Transverse colon (tissue), 4 donors: ENCODE results near the gene WDR74. TPM values are rescaled to one million over a fixed set of nuclear protein-coding genes. Genes with fewer than 3 reads are reported as not detected.

Experiments
- DNase-seq: peaks from one replicate; pipeline ENCODE4 v3.0.0-alpha.2; 2019
- H3K27ac ChIP-seq, 4 donors: fragments of 200-600 bp; sonication (generic); 2 replicates each; pipeline ENCODE4 v1.5.1; 2016 to 2018; ENCODE audit warnings: inconsistent platforms in 4 of 4
- H3K27me3 ChIP-seq: fragments of 200-600 bp; sonication (generic); 2 replicates; pipeline ENCODE4 v1.5.1; 2017; ENCODE audit warnings: inconsistent platforms
- H3K36me3 ChIP-seq, 4 donors: fragments of 200-600 bp; sonication (generic); 2 replicates each; pipeline ENCODE4 v1.5.1; 2017 to 2019; ENCODE audit warnings: inconsistent platforms in 4 of 4
- H3K4me1 ChIP-seq, 4 donors: fragments of 200-600 bp; sonication (generic); 2 replicates each; pipeline ENCODE4 v1.5.1; 2017 to 2020; ENCODE audit warnings: inconsistent platforms in 4 of 4
- H3K4me3 ChIP-seq, 4 donors: fragments of 200-600 bp; sonication (generic); 1 replicate in 1 of 4; 2 replicates in 3 of 4; pipeline versions ENCODE4 v1.5.1 to v1.6.1; 2017 to 2019; ENCODE audit warnings: inconsistent platforms in 4 of 4
- H3K9me3 ChIP-seq, 2 donors: fragments of 200-600 bp; sonication (generic); 2 replicates each; pipeline ENCODE4 v1.5.1; 2017 to 2019; ENCODE audit warnings: inconsistent platforms in 2 of 2
- CTCF ChIP-seq, 5 experiments: fragments of 200-600 bp in 3 of 5; fragments of 450-650 bp in 2 of 5; sonication (generic) in 3 of 5; IDR thresholded peaks; 1 replicate in 2 of 5; 2 replicates in 3 of 5; pipeline ENCODE4 v1.5.1; 2016 to 2017; ENCODE audit warnings: antibody characterized with exemption in 5 of 5, inconsistent platforms in 3 of 5, mild to moderate bottlenecking in 2 of 5, moderate library complexity in 1 of 5
- EP300 ChIP-seq: sonication (generic); formaldehyde crosslinking; IDR thresholded peaks from one replicate; pipeline ENCODE4 v1.6.1; 2017; ENCODE audit warnings: antibody characterized with exemption, low read depth
- POLR2A ChIP-seq: fragments of 450-650 bp; IDR thresholded peaks from one replicate; pipeline ENCODE4 v1.6.1; 2016; ENCODE audit warnings: antibody characterized with exemption, mild to moderate bottlenecking, moderate library complexity
- POLR2AphosphoS5 ChIP-seq, 3 donors: sonication (generic); formaldehyde crosslinking; IDR thresholded peaks; one replicate each; pipeline ENCODE4 v1.6.1; 2016; ENCODE audit warnings: antibody characterized with exemption in 3 of 3
- WGBS, 2 donors: methylation state at CpG; one replicate each; pipeline ENCODE4 v1.1.5; 2018; ENCODE audit warnings: low coverage in 1 of 2; 5-methylcytosine and 5-hydroxymethylcytosine counted together
- in situ Hi-C, 4 donors: fragments of 200-750 bp; cut with MboI; loops; one replicate each; pipeline versions ENCODE4 v1.15.0 to v1.15.1; 2017; ENCODE audit warnings: low sequenced_read_pairs in 3 of 4, low pct_ligation_motif_present in 1 of 4, low pct_unique_long_range_greater_than_20kb in 1 of 4
- intact Hi-C: fragments of 100-400 bp; cut with DNase I; formaldehyde crosslinking; loops from one replicate; pipeline ENCODE4 v1.15.1; 2023; ENCODE audit warnings: low total_unique reads
- total RNA-seq, 4 donors: library from RNA; depleted of rRNA; stranded (reverse); fragments of >200 nt; gene quantifications; one replicate each; pipeline ENCODE4 v1.1.0, GENCODE V29; 2016

Gene WDR74
- total RNA-seq, 4 donors from 2014 or later = 25.3 to 37.8 (median 27.6) TPM

- Histone ChIP-seq H3K4me1 (peaks cover 33 to 68% (median 41%) of the 10 kb centered on the region in 4 donors), H3K36me3 (peaks cover 0 to 58% (median 26%) of the 10 kb centered on the region in 4 donors), H3K9me3 (no peaks in the 10 kb centered on the region), H3K4me3 (peak overlapping the region in 1 of 4 donors; percentile 88), H3K27me3 (no peaks in the 10 kb centered on the region), H3K27ac (peak overlapping the region in 2 of 4 donors; percentile 98 to 100)
- 81% methylated on average over 3 of the region's 3 CpGs; no CpG with 5 or more reads in 1 of the 2 donors for WGBS, 2 donors
- intact Hi-C loops (loop anchor here (5.0 kb wide), 1 partner anchor 1809 kb away; no protein-coding TSS in a partner anchor), in situ Hi-C loops (loop anchor here in 1 of 4 donors (25.0 kb wide), 1 partner anchor 496 kb away; no protein-coding TSS in a partner anchor)
- DNase-seq = no peak
- TF ChIP-seq CTCF (IDR thresholded peaks at IDR 0.05) = no peak
- no peak for TF ChIP-seq POLR2A
- no peak for TF ChIP-seq EP300
- TF ChIP-seq POLR2AphosphoS5 (IDR thresholded peaks at IDR 0.05) = no peak
Observed at GRCh38 chr11:62883673-62884072, 44.3 kb upstream of the WDR74 start.

GRCh38 chr11:62882788-62883501 lies 43.6 kb upstream of the WDR74 start:
- intact Hi-C loops = loop anchor here (5.0 kb wide), 1 partner anchor 1809 kb away; no protein-coding TSS in a partner anchor
- H3K36me3 ChIP-seq = peaks cover 0 to 51% (median 23%) of the 10 kb centered on the region in 4 donors
- no peaks in the 10 kb centered on the region for H3K9me3 ChIP-seq
- TF ChIP-seq POLR2AphosphoS5 (IDR thresholded peaks at IDR 0.05) (no peak), CTCF (IDR thresholded peaks at IDR 0.05) (no peak), POLR2A (no peak), EP300 (no peak)
- DNase-seq = no peak
- H3K4me1 ChIP-seq = peaks cover 33 to 61% (median 39%) of the 10 kb centered on the region in 4 donors
- in situ Hi-C loops = loop anchor here in 1 of 4 donors (25.0 kb wide), 1 partner anchor 496 kb away; no protein-coding TSS in a partner anchor
- H3K4me3 ChIP-seq = peak overlapping the region in 3 of 4 donors; percentile 64 to 96 (median 88)
- no peaks in the 10 kb centered on the region for H3K27me3 ChIP-seq
- WGBS, 2 donors = 48 to 51% methylated on average over 3 to 5 of the region's 5 CpGs
- H3K27ac ChIP-seq = peak overlapping the region; percentile 96 to 100 (median 98)

- H3K27me3 ChIP-seq = no peaks in the 10 kb centered on the region
- TF ChIP-seq POLR2AphosphoS5 (IDR thresholded peaks at IDR 0.05) (no peak), EP300 (no peak), POLR2A (no peak), CTCF (IDR thresholded peaks at IDR 0.05) (no peak)
- intact Hi-C loops (loop anchor here (5.0 kb wide), 1 partner anchor 1810 kb away; no protein-coding TSS in a partner anchor), in situ Hi-C loops (loop anchor here in 1 of 4 donors (25.0 kb wide), 1 partner anchor 495 kb away; no protein-coding TSS in a partner anchor)
- peaks cover 33 to 59% (median 39%) of the 10 kb centered on the region in 4 donors for H3K4me1 ChIP-seq
- H3K27ac ChIP-seq = peak overlapping the region; percentile 96 to 100 (median 98)
- peaks cover 0 to 45% (median 20%) of the 10 kb centered on the region in 4 donors for H3K36me3 ChIP-seq
- no peak for DNase-seq
- H3K9me3 ChIP-seq = no peaks in the 10 kb centered on the region
- WGBS, 2 donors = 0 to 31% methylated on average over 1 to 6 of the region's 6 CpGs
- H3K4me3 ChIP-seq = peak overlapping the region; percentile 64 to 96 (median 78)
Observed at GRCh38 chr11:62882431-62882749, 43.0 kb upstream of the WDR74 start.
